GM12878 (cell line): ENCODE measurements around the gene MINAR1.

Experiments used
- CREB1 ChIP-seq: IDR thresholded peaks from 2 replicates; pipeline ENCODE4 v1.6.1; 2012; ENCODE audit warnings: low read depth, mild to moderate bottlenecking, inconsistent platforms
- CTCF ChIP-seq, 3 experiments: IDR thresholded peaks in 2 of 3; conservative IDR thresholded peaks in 1 of 3; 2 replicates each; pipeline ENCODE4 v1.5.1; 2011; ENCODE audit warnings: low read depth in 3 of 3, low read length in 3 of 3, mild to moderate bottlenecking in 3 of 3, control low read depth in 2 of 3, moderate library complexity in 2 of 3, inconsistent platforms in 1 of 3, mixed read lengths in 1 of 3; ENCODE audit not compliant: control insufficient read depth in 2 of 3, insufficient read depth in 1 of 3; ENCODE audit errors: extremely low read depth in 1 of 3
- HDAC6 ChIP-seq: fragments of 200-600 bp; sonication (generic); IDR thresholded peaks from one replicate; pipeline ENCODE4 v1.8.0; 2017; ENCODE audit warnings: antibody characterized with exemption; ENCODE audit not compliant: unreplicated experiment
- MXI1 ChIP-seq: fragments of 150-350 bp; IDR thresholded peaks from 2 replicates; pipeline ENCODE4 v1.6.1; 2011; ENCODE audit warnings: low read depth, mild to moderate bottlenecking, inconsistent platforms, low read length, improper control_type of control experiment
- POLR2A ChIP-seq: IDR thresholded peaks from 2 replicates; pipeline ENCODE4 v1.6.1; 2011; ENCODE audit warnings: low read depth, mild to moderate bottlenecking, low read length
- RAD21 ChIP-seq: IDR thresholded peaks from 2 replicates; pipeline ENCODE4 v1.6.1; 2011; ENCODE audit warnings: mild to moderate bottlenecking, low read depth, low read length, moderate library complexity; ENCODE audit not compliant: insufficient read depth
- TAF1 ChIP-seq: IDR thresholded peaks from 2 replicates; pipeline ENCODE4 v1.6.1; 2011; ENCODE audit warnings: mild to moderate bottlenecking, low read depth, low read length, borderline replicate concordance
- TF ChIP-seq, protein P1 (sequence below): IDR thresholded peaks from 2 replicates; pipeline ENCODE4 v1.6.1; 2012; ENCODE audit warnings: low read length, inconsistent platforms
- TF ChIP-seq, protein P2 (sequence below): IDR thresholded peaks from 2 replicates; pipeline ENCODE4 v1.6.1; 2011; ENCODE audit warnings: low read depth, mild to moderate bottlenecking, low read length, moderate library complexity, borderline replicate concordance; ENCODE audit errors: extremely low read depth

GRCh38 chr15:79410237-79410636 is 21.9 kb upstream of the MINAR1 start:
- TF ChIP-seq CREB1 (no peak), TAF1 (no peak), CTCF (IDR thresholded peaks at IDR 0.05 in 2 of 3, conservative IDR thresholded peaks at IDR 0.05 in 1 of 3; ENCODE audit: control insufficient read depth in 2 of 3, extremely low read depth in 1 of 3, insufficient read depth in 1 of 3, low read depth in 3 of 3, low read length in 3 of 3) (no peak), RAD21 (no peak), HDAC6 (no peak), POLR2A (no peak), MXI1 (no peak)
- TF ChIP-seq, protein P1, sequence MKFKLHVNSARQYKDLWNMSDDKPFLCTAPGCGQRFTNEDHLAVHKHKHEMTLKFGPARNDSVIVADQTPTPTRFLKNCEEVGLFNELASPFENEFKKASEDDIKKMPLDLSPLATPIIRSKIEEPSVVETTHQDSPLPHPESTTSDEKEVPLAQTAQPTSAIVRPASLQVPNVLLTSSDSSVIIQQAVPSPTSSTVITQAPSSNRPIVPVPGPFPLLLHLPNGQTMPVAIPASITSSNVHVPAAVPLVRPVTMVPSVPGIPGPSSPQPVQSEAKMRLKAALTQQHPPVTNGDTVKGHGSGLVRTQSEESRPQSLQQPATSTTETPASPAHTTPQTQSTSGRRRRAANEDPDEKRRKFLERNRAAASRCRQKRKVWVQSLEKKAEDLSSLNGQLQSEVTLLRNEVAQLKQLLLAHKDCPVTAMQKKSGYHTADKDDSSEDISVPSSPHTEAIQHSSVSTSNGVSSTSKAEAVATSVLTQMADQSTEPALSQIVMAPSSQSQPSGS: no peak
- TF ChIP-seq, protein P2, sequence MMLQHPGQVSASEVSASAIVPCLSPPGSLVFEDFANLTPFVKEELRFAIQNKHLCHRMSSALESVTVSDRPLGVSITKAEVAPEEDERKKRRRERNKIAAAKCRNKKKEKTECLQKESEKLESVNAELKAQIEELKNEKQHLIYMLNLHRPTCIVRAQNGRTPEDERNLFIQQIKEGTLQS: no peak
